Measurements from ENCODE around the gene NEUROD2.

The NEUROD2 gene

DNA sequence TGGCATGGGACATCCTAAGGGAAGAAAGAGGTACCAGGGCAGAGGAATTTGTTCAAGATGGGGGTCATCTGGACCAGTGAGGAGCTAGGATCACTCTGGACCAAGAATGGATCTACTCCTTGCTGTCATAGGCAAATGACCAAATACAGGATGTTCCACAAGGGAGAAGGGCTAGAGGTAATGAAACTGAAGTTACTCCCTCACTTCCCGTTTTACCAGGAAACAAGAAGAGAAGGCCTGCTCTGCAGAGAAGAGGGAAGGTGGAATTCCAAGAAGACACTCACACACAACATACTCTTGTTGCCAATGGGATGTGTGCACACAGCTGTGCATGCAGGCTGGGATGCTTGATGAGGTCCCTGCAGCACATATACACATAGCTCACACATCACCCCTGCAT lies 38.6 kb downstream of the NEUROD2 start:
- H3K4me1 Mint-ChIP-seq: peaks cover 12% of the 10 kb centered on the region
- peaks cover 23% of the 10 kb centered on the region for H3K27me3 Mint-ChIP-seq (ENCODE audit: low read depth, poor library complexity)
- TF ChIP-seq, protein P1, sequence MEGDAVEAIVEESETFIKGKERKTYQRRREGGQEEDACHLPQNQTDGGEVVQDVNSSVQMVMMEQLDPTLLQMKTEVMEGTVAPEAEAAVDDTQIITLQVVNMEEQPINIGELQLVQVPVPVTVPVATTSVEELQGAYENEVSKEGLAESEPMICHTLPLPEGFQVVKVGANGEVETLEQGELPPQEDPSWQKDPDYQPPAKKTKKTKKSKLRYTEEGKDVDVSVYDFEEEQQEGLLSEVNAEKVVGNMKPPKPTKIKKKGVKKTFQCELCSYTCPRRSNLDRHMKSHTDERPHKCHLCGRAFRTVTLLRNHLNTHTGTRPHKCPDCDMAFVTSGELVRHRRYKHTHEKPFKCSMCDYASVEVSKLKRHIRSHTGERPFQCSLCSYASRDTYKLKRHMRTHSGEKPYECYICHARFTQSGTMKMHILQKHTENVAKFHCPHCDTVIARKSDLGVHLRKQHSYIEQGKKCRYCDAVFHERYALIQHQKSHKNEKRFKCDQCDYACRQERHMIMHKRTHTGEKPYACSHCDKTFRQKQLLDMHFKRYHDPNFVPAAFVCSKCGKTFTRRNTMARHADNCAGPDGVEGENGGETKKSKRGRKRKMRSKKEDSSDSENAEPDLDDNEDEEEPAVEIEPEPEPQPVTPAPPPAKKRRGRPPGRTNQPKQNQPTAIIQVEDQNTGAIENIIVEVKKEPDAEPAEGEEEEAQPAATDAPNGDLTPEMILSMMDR (IDR thresholded peaks at IDR 0.05): no peak
- peaks cover 57% of the 10 kb centered on the region for H3K36me3 Mint-ChIP-seq (ENCODE audit: low read depth)
- H3K9me3 Mint-ChIP-seq: peaks cover 19% of the 10 kb centered on the region
- no peak for DNase-seq
- peak overlapping the region; percentile 24 for H3K27ac Mint-ChIP-seq
- no peak overlapping the region for H3K4me3 Mint-ChIP-seq

DNA sequence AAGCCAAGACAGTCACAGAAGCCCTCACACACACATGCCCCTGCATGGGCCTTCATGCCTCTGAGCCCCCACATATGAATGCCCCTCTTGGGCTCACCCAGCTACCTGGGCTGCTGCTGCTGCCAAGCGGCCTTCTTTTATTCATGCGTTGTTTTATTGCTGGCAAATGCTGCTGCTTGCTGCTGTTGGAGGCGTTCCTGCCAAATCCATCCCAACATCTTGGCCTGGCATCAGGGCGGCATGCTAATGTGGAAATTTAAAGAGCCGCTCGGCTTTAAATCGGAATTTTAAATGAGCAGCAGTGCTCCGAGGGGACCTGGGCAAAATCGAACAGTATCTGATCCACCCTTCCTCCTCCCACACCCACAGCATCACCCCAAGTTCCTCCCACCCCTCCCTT lies 39.0 kb downstream of the NEUROD2 start:
- TF ChIP-seq, protein P1 (IDR thresholded peaks at IDR 0.05): no peak
- peaks cover 20% of the 10 kb centered on the region for H3K27me3 Mint-ChIP-seq (ENCODE audit: low read depth, poor library complexity)
- H3K36me3 Mint-ChIP-seq (ENCODE audit: low read depth): peaks cover 57% of the 10 kb centered on the region
- DNase-seq: no peak
- no peak overlapping the region for H3K4me3 Mint-ChIP-seq
- H3K27ac Mint-ChIP-seq: no peak overlapping the region
- peaks cover 19% of the 10 kb centered on the region for H3K9me3 Mint-ChIP-seq
- peaks cover 12% of the 10 kb centered on the region for H3K4me1 Mint-ChIP-seq

DNA sequence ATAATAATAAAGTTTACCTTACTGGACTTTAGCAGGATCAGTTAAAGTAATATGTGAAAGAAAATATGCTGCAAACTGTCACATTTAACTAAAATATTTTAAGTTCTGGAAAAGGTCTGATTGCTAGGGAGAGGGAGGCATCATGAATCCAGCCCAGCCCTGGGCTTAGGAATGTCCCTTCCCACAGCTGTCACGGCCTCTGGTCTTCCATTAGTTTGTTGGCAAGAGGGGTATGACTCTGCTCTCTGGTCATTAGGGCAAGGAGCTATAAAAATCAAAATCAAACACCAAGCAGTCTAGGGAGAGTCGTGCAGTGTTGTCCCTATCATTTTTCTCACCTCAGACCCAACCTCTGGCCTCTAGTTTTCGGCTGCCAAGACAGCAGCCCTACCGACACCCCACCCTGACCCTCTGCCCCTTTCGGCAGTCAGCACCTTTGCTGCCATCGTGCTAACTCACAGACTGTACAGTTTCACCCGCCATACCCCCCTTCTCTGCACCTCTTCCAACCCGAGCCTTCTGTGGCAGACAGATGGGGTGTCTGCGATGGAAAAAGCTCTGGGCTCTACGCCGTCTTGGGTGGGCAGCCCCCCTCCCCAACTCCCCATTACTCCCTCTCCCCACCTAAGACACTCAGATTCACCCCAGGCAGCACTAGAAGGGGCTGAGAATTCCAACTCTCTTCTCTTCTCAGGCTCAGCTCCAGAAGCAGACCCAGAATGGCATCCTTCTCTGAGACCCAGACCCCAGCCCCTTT lies 41.4 kb downstream of the NEUROD2 start:
- DNase-seq: no peak
- Mint-ChIP-seq H3K27me3 (ENCODE audit: low read depth, poor library complexity) (peaks cover 10% of the 10 kb centered on the region), H3K9me3 (peaks cover 8% of the 10 kb centered on the region), H3K4me1 (peaks cover 22% of the 10 kb centered on the region), H3K36me3 (ENCODE audit: low read depth) (peaks cover 55% of the 10 kb centered on the region), H3K27ac (no peak overlapping the region), H3K4me3 (no peak overlapping the region)
- TF ChIP-seq, protein P1 (IDR thresholded peaks at IDR 0.05): no peak

DNA sequence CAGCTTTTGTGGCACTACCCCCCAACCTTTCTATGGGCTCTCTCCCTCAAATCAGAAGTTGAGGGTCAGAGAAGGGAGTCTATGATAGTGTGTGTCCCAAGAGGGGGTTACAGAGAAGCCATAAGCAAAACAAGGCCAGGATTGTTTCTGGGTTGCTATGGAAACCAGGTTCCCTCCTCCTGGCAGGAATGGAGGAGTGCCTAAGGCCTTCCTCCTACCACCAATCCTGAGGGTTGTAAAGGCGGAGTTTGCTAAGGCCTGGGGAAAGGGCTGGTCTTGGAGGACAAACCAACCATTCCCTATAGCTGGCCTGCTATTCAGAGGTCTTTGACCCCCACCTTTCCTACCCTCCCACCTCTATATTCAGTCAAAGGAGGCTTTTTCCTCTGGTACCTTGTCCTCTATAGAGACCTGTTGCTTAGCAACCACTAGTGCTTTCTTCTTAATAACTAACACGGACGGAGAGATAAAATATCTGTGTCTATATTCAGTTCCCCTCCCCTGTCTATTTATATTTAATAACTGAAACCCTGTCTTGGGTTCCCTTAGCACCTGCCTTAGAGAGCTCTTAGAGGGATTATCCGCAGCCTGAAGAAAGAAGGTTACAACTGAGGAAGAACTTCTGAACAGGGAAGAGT lies 43.4 kb downstream of the NEUROD2 start:
- Mint-ChIP-seq H3K4me1 (peaks cover 22% of the 10 kb centered on the region), H3K36me3 (ENCODE audit: low read depth) (peaks cover 56% of the 10 kb centered on the region), H3K9me3 (no peaks in the 10 kb centered on the region), H3K4me3 (peak overlapping the region; percentile 16), H3K27ac (no peak overlapping the region), H3K27me3 (ENCODE audit: low read depth, poor library complexity) (peaks cover 7% of the 10 kb centered on the region)
- TF ChIP-seq, protein P1 (IDR thresholded peaks at IDR 0.05): no peak
- DNase-seq: no peak

DNA sequence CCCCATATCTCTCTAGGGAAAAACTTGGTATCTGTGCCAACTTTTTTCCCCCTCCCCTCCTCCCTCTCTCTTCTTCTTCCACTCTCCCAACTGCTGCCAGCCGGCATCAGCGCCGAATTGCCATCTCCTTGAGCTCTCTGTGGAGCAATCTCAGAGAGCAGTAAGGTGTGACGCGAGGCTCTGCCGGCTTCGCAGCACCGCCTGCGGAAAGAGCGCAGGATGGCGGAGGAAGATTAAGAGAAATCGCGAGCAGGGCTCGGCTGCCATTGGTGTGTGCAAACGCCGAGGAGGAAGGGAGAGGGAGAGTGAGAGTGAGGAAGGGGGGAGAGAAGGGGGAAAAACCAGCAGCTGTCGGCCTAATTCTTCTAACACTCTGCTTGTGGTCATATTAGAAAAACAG lies 44.2 kb downstream of the NEUROD2 start:
- H3K27ac Mint-ChIP-seq: peak overlapping the region; percentile 22
- TF ChIP-seq, protein P1 (IDR thresholded peaks at IDR 0.05): no peak
- H3K4me1 Mint-ChIP-seq: peaks cover 22% of the 10 kb centered on the region
- peak overlapping the region; percentile 54 for H3K4me3 Mint-ChIP-seq
- H3K27me3 Mint-ChIP-seq (ENCODE audit: low read depth, poor library complexity): peaks cover 8% of the 10 kb centered on the region
- peaks cover 63% of the 10 kb centered on the region for H3K36me3 Mint-ChIP-seq (ENCODE audit: low read depth)
- H3K9me3 Mint-ChIP-seq: no peaks in the 10 kb centered on the region
- DNase-seq: peak; percentile 36

Measured in nephron progenitor cell (in vitro differentiated cells).